CD4-positive, alpha-beta T cell treated with Interleukin-6 at 100 ng/mL for 8 hours (primary cell): ENCODE data around the gene CAPSL.
A peak's percentile ranks its signal among the peaks of the same experiment; 100 is the strongest.
"Not testable (repeated sequence)": the region's sequence is repeated elsewhere in the genome, so short reads cannot be mapped to it uniquely, and the experiment has no call there.

Source experiments
- DNase-seq: peaks from one replicate; pipeline ENCODE4 v3.0.0-alpha.2; 2020; ENCODE audit warnings: mixed read lengths, low spot score

Gene CAPSL

GRCh38 chr5:35876454-35876853 lies 62.0 kb downstream of the CAPSL start:
- DNase-seq = no peak

DNA sequence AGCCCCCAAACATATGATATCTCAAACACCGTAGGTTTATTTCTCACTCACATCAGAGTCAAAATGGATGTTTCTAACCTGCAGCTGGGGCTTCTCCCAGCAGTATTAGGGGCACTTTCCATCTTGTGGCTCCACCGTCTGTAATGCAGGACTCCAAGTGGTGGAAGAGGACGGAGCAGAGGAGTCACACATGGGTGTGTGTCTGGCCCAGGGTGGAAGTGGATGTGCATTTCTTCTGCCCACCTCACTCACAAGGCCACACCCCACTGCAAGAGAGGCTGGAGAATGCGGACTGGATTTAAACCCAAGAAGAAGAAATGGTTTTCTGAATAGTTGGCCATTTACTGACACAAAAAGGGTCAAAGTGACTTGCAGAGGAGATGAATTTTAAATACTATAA lies 67.8 kb downstream of the CAPSL start:
- DNase-seq = no peak

- DNase-seq = no peak
Observed at GRCh38 chr5:35869685-35870277, 68.6 kb downstream of the CAPSL start.

GRCh38 chr5:35867998-35868397 lies 70.4 kb downstream of the CAPSL start:
- DNase-seq = no peak

GRCh38 chr5:35863159-35863558 lies 75.3 kb downstream of the CAPSL start:
- DNase-seq = no peak

DNA sequence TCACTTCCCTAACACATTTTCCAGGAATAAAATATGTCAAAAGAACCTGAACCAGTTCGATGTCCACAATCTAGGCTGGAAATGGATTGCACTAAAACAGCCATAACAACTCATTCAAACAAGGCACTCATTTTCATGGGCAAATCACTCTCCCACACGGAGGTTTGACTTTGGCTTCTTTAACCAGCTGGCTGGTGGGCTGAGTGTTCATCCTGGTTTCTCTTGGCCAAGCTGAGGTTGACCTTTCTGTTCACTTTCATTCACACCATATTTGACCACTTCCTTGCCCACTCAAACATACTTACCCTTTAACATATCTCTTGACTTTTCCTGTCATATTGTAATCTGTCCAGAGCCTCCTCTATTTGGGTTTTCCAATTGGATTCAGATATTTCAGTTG lies 76.3 kb downstream of the CAPSL start:
- DNase-seq = no peak

GRCh38 chr5:35861718-35862117 lies 76.7 kb downstream of the CAPSL start:
- no peak for DNase-seq

DNA sequence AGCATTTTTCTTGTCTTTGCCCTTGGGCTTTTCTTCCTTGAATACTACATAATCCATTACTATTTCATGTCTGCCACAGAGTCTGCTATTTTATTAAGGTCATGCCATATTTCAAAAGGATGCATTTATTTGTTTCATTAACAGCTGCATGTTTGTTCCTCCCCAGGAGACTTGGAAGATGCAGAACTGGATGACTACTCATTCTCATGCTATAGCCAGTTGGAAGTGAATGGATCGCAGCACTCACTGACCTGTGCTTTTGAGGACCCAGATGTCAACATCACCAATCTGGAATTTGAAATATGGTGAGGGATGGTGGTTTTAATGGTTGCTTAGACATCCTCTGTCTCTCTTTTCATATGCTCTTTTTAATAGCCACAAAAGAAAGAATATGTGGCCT lies 77.7 kb downstream of the CAPSL start:
- no peak for DNase-seq

DNA sequence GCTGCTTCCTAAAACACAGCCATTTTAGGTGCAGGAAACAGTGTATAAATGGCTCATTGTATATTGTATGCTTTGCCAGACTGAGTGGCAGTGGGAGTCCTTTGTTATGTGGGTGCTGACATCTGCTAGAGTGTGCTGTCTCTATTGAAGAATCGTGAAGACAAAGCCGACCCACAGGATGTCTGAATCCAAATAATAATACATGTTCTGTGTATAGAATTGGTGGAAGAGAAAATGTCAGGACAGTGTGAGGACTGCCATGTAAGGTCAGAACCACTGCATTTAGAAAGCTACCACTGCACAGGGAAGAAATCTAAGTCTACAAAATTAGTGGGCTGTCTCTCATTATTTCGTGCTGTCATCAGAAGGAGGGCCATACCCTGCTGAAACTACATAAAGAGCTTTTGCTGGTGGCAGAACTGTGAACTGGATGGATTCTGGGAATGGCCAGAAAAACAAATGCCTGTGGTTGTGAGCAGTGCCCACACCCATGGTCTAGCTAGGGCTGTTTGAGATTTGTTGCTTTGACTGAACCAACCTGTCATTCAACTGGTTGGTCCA lies 79.2 kb downstream of the CAPSL start:
- DNase-seq = peak; percentile 53

DNA sequence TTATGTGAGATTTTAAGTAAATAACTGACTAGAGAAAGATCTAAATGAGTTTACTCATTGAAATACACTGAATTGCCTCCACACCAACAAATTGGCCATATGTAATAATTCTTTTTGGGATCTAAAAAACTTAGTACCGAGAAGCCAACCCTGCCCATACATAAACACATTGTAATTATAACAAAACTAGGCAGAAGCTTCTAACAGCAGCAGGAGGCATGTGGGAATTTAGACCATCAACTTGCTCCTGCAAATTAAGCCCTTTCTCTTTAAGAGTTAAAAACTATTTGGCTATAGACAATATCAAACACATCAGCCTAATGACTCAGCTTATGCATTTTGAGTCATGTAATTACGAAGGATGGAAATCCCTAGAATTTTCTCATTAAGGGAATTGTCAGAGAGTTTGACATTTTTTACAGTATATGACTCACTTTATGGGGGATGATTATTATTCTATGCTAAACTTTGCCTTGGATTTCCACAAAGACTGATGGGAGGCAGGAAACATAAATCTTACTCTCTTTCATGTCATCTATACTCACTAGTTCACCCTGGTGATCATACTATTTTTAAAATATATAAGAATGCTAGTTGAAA lies 80.7 kb downstream of the CAPSL start:
- DNase-seq = no peak

- DNase-seq = peak; percentile 74
Observed at GRCh38 chr5:35856765-35857351, 81.6 kb downstream of the CAPSL start, which contains the start of gene IL7R. IL7R (plus strand) TSS chr5:35856891; CDS start chr5:35856978, 87 bp downstream.

- DNase-seq = not testable (repeated sequence)
Observed at GRCh38 chr5:35856186-35856764, 82.1 kb downstream of the CAPSL start.

GRCh38 chr5:35855187-35855586 lies 83.2 kb downstream of the CAPSL start:
- DNase-seq = no peak
